Endothelial cell of hepatic sinusoid (primary cell): ENCODE results near the gene TMEM169.

ENCODE experiments used
- in situ Hi-C: cut with HindIII; loops from 2 replicates; pipeline ENCODE4 v1.10.0; 2017; ENCODE audit warnings: low sequenced_read_pairs

TMEM169 gene

GRCh38 chr2:216103213-216103612 lies 21.5 kb downstream of the TMEM169 start:
- in situ Hi-C loops = no loop called here

- in situ Hi-C loops = no loop called here
Measured at GRCh38 chr2:216104691-216105090, 23.0 kb downstream of the TMEM169 start.

- in situ Hi-C loops = no loop called here
Measured at GRCh38 chr2:216107320-216107719, 25.6 kb downstream of the TMEM169 start.

GRCh38 chr2:216107760-216108159 lies 26.0 kb downstream of the TMEM169 start:
- in situ Hi-C loops = no loop called here

- in situ Hi-C loops = no loop called here
Measured at GRCh38 chr2:216108310-216108966, 26.7 kb downstream of the TMEM169 start.

- in situ Hi-C loops = no loop called here
Measured at GRCh38 chr2:216108967-216109921, 27.5 kb downstream of the TMEM169 start, which contains the start of gene XRCC5. XRCC5 (plus strand) TSS chr2:216109348; CDS start chr2:216109437, 89 bp downstream.

- in situ Hi-C loops = no loop called here
Measured at GRCh38 chr2:216109962-216110614, 28.4 kb downstream of the TMEM169 start.

GRCh38 chr2:216110620-216111019 lies 28.9 kb downstream of the TMEM169 start:
- in situ Hi-C loops = no loop called here

- in situ Hi-C loops = no loop called here
Measured at GRCh38 chr2:216111122-216111521, 29.4 kb downstream of the TMEM169 start.

- in situ Hi-C loops = no loop called here
Measured at GRCh38 chr2:216112926-216113325, 31.2 kb downstream of the TMEM169 start.

GRCh38 chr2:216113572-216113971 lies 31.9 kb downstream of the TMEM169 start:
- in situ Hi-C loops = no loop called here

- in situ Hi-C loops = no loop called here
Measured at GRCh38 chr2:216114382-216114713, 32.6 kb downstream of the TMEM169 start.

- in situ Hi-C loops = no loop called here
Measured at GRCh38 chr2:216114714-216115531, 33.2 kb downstream of the TMEM169 start.

GRCh38 chr2:216116418-216116817 lies 34.7 kb downstream of the TMEM169 start:
- in situ Hi-C loops = no loop called here

GRCh38 chr2:216117561-216118340 lies 36.0 kb downstream of the TMEM169 start:
- in situ Hi-C loops = no loop called here

GRCh38 chr2:216118474-216118873 lies 36.8 kb downstream of the TMEM169 start:
- in situ Hi-C loops = no loop called here

GRCh38 chr2:216119146-216119545 lies 37.4 kb downstream of the TMEM169 start:
- in situ Hi-C loops = no loop called here

GRCh38 chr2:216119986-216120385 lies 38.3 kb downstream of the TMEM169 start:
- in situ Hi-C loops = no loop called here

GRCh38 chr2:216121255-216121654 lies 39.5 kb downstream of the TMEM169 start:
- in situ Hi-C loops = no loop called here

GRCh38 chr2:216126943-216127342 lies 45.2 kb downstream of the TMEM169 start:
- in situ Hi-C loops = no loop called here
